Measurements from ENCODE around the gene SYK.

The SYK gene

GRCh38 chr9:90894986-90895687 lies 93.5 kb downstream of the SYK start:
- peak; percentile 59 for FAIRE-seq
- no peak for DNase-seq (ENCODE audit: insufficient read length, low spot score)
- TF ChIP-seq POLR2A (IDR thresholded peaks at IDR 0.05; ENCODE audit: low read depth, low read length) (no peak), SPI1 (IDR thresholded peaks at IDR 0.05; ENCODE audit: low read depth, low read length) (no peak), POLR2AphosphoS5 (IDR thresholded peaks at IDR 0.05; ENCODE audit: low read depth, low read length) (no peak), TAF1 (IDR thresholded peaks at IDR 0.05; ENCODE audit: low read depth, low read length) (no peak), POU2F2 (IDR thresholded peaks at IDR 0.05; ENCODE audit: low read depth, low read length) (no peak), PAX5 (IDR thresholded peaks at IDR 0.05; ENCODE audit: insufficient read depth, low read length, severe bottlenecking) (no peak)

- TF ChIP-seq PAX5 (IDR thresholded peaks at IDR 0.05; ENCODE audit: insufficient read depth, low read length, severe bottlenecking) (no peak), POU2F2 (IDR thresholded peaks at IDR 0.05; ENCODE audit: low read depth, low read length) (no peak), POLR2AphosphoS5 (IDR thresholded peaks at IDR 0.05; ENCODE audit: low read depth, low read length) (no peak), TAF1 (IDR thresholded peaks at IDR 0.05; ENCODE audit: low read depth, low read length) (no peak), SPI1 (IDR thresholded peaks at IDR 0.05; ENCODE audit: low read depth, low read length) (no peak), POLR2A (IDR thresholded peaks at IDR 0.05; ENCODE audit: low read depth, low read length) (no peak)
- FAIRE-seq: no peak
- no peak for DNase-seq (ENCODE audit: insufficient read length, low spot score)
Observed at GRCh38 chr9:90895786-90896185, 94.2 kb downstream of the SYK start.

- DNase-seq (ENCODE audit: insufficient read length, low spot score) (no peak), FAIRE-seq (no peak)
- TF ChIP-seq POLR2A (IDR thresholded peaks at IDR 0.05; ENCODE audit: low read depth, low read length): no peak
- no peak for TF ChIP-seq POLR2AphosphoS5 (IDR thresholded peaks at IDR 0.05; ENCODE audit: low read depth, low read length)
- no peak for TF ChIP-seq TAF1 (IDR thresholded peaks at IDR 0.05; ENCODE audit: low read depth, low read length)
- TF ChIP-seq SPI1 (IDR thresholded peaks at IDR 0.05; ENCODE audit: low read depth, low read length): no peak
- no peak for TF ChIP-seq POU2F2 (IDR thresholded peaks at IDR 0.05; ENCODE audit: low read depth, low read length)
- TF ChIP-seq PAX5 (IDR thresholded peaks at IDR 0.05; ENCODE audit: insufficient read depth, low read length, severe bottlenecking): no peak
Observed at GRCh38 chr9:90896231-90896630, 94.6 kb downstream of the SYK start.

- TF ChIP-seq POU2F2 (IDR thresholded peaks at IDR 0.05; ENCODE audit: low read depth, low read length): no peak
- TF ChIP-seq TAF1 (IDR thresholded peaks at IDR 0.05; ENCODE audit: low read depth, low read length): no peak
- no peak for TF ChIP-seq SPI1 (IDR thresholded peaks at IDR 0.05; ENCODE audit: low read depth, low read length)
- no peak for TF ChIP-seq POLR2AphosphoS5 (IDR thresholded peaks at IDR 0.05; ENCODE audit: low read depth, low read length)
- no peak for TF ChIP-seq PAX5 (IDR thresholded peaks at IDR 0.05; ENCODE audit: insufficient read depth, low read length, severe bottlenecking)
- no peak for TF ChIP-seq POLR2A (IDR thresholded peaks at IDR 0.05; ENCODE audit: low read depth, low read length)
- FAIRE-seq (no peak), DNase-seq (ENCODE audit: insufficient read length, low spot score) (no peak)
Observed at GRCh38 chr9:90898228-90898627, 96.6 kb downstream of the SYK start.

- TF ChIP-seq POU2F2 (IDR thresholded peaks at IDR 0.05; ENCODE audit: low read depth, low read length): no peak
- no peak for TF ChIP-seq SPI1 (IDR thresholded peaks at IDR 0.05; ENCODE audit: low read depth, low read length)
- no peak for TF ChIP-seq POLR2A (IDR thresholded peaks at IDR 0.05; ENCODE audit: low read depth, low read length)
- TF ChIP-seq PAX5 (IDR thresholded peaks at IDR 0.05; ENCODE audit: insufficient read depth, low read length, severe bottlenecking): no peak
- TF ChIP-seq TAF1 (IDR thresholded peaks at IDR 0.05; ENCODE audit: low read depth, low read length): no peak
- no peak; the same call in 1 of the 2 replicates for TF ChIP-seq POLR2AphosphoS5 (IDR thresholded peaks at IDR 0.05; ENCODE audit: low read depth, low read length)
- peak; percentile 89 for FAIRE-seq
- DNase-seq (ENCODE audit: insufficient read length, low spot score): no peak
Observed at GRCh38 chr9:90899287-90899686, 97.7 kb downstream of the SYK start.

GRCh38 chr9:90900130-90900529 lies 98.5 kb downstream of the SYK start:
- DNase-seq (ENCODE audit: insufficient read length, low spot score) (no peak), FAIRE-seq (no peak)
- TF ChIP-seq SPI1 (IDR thresholded peaks at IDR 0.05; ENCODE audit: low read depth, low read length) (no peak), POLR2AphosphoS5 (IDR thresholded peaks at IDR 0.05; ENCODE audit: low read depth, low read length) (no peak), POLR2A (IDR thresholded peaks at IDR 0.05; ENCODE audit: low read depth, low read length) (no peak), PAX5 (IDR thresholded peaks at IDR 0.05; ENCODE audit: insufficient read depth, low read length, severe bottlenecking) (no peak), TAF1 (IDR thresholded peaks at IDR 0.05; ENCODE audit: low read depth, low read length) (no peak)

- no peak for TF ChIP-seq TAF1 (IDR thresholded peaks at IDR 0.05; ENCODE audit: low read depth, low read length)
- no peak for TF ChIP-seq PAX5 (IDR thresholded peaks at IDR 0.05; ENCODE audit: insufficient read depth, low read length, severe bottlenecking)
- TF ChIP-seq SPI1 (IDR thresholded peaks at IDR 0.05; ENCODE audit: low read depth, low read length): no peak
- no peak for TF ChIP-seq POU2F2 (IDR thresholded peaks at IDR 0.05; ENCODE audit: low read depth, low read length)
- TF ChIP-seq POLR2AphosphoS5 (IDR thresholded peaks at IDR 0.05; ENCODE audit: low read depth, low read length): no peak
- TF ChIP-seq POLR2A (IDR thresholded peaks at IDR 0.05; ENCODE audit: low read depth, low read length): no peak
- FAIRE-seq: no peak
- DNase-seq (ENCODE audit: insufficient read length, low spot score): no peak
Observed at GRCh38 chr9:90901933-90902332, 100.3 kb downstream of the SYK start.

GRCh38 chr9:90903766-90904424 lies 102.3 kb downstream of the SYK start:
- TF ChIP-seq POU2F2 (IDR thresholded peaks at IDR 0.05; ENCODE audit: low read depth, low read length) (no peak), SPI1 (IDR thresholded peaks at IDR 0.05; ENCODE audit: low read depth, low read length) (no peak), POLR2AphosphoS5 (IDR thresholded peaks at IDR 0.05; ENCODE audit: low read depth, low read length) (no peak), POLR2A (IDR thresholded peaks at IDR 0.05; ENCODE audit: low read depth, low read length) (no peak), PAX5 (IDR thresholded peaks at IDR 0.05; ENCODE audit: insufficient read depth, low read length, severe bottlenecking) (no peak), TAF1 (IDR thresholded peaks at IDR 0.05; ENCODE audit: low read depth, low read length) (no peak)

GRCh38 chr9:90904706-90905478 lies 103.3 kb downstream of the SYK start:
- no peak for FAIRE-seq
- DNase-seq (ENCODE audit: insufficient read length, low spot score): no peak
- TF ChIP-seq POLR2AphosphoS5 (IDR thresholded peaks at IDR 0.05; ENCODE audit: low read depth, low read length): no peak
- TF ChIP-seq PAX5 (IDR thresholded peaks at IDR 0.05; ENCODE audit: insufficient read depth, low read length, severe bottlenecking): no peak
- no peak for TF ChIP-seq POU2F2 (IDR thresholded peaks at IDR 0.05; ENCODE audit: low read depth, low read length)
- no peak for TF ChIP-seq SPI1 (IDR thresholded peaks at IDR 0.05; ENCODE audit: low read depth, low read length)
- TF ChIP-seq POLR2A (IDR thresholded peaks at IDR 0.05; ENCODE audit: low read depth, low read length): no peak
- no peak for TF ChIP-seq TAF1 (IDR thresholded peaks at IDR 0.05; ENCODE audit: low read depth, low read length)

More at GRCh38 chr9:90903766-90904424, 102.3 kb downstream of the SYK start:
- FAIRE-seq: no peak
- no peak for DNase-seq (ENCODE audit: insufficient read length, low spot score)

All from GM12891 (cell line).